Measurements from ENCODE around the gene TMEM239.
"Not testable (repeated sequence)": the region's sequence is repeated elsewhere in the genome, so short reads cannot be mapped to it uniquely, and the experiment has no call there.

TMEM239 gene

DNA sequence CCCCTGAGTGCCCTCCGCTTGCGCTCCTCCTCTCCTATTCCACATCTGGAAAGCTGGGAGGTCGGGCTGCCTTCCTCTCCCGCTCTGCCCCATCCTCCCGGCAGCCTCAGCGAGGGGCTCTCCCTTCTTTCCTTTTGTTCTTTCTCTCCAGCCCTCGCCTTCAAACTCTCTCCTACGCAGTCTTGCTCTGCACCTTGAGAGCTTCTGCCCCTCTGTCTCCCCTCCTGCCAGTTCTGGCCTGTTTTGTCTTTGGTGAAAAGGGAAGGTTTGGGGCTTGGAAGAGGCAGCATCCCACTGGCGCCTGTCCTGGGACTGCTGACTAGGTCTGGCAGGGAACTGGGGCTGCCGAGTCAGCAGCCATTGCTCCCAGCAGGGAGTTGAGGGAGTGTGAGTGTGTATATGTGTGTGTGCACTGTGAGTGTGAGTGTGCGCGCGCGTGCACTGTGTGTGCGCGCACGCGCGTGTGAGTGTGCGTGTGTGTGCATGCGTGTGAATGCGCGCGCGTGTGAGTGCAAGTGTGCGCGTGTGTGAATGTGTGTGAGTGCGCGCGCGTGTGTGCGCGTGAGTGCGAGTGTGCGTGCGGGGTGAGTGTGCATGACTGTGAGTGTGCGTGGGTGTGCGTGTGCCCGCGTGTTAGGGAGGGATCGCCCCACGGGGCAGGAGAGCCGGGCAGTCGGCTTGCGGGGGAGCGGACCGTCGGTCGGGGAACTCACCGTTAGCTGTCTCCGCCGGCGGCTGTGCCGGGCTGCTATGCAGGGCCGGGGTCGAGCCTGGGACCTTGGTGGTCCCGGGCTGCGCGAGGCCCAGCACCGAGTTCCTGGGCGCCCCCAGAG is 16.3 kb upstream of the TMEM239 start:
- DNase-seq (ENCODE audit: low read depth in 1 of 2, low spot score in 1 of 2) = no peak

DNA sequence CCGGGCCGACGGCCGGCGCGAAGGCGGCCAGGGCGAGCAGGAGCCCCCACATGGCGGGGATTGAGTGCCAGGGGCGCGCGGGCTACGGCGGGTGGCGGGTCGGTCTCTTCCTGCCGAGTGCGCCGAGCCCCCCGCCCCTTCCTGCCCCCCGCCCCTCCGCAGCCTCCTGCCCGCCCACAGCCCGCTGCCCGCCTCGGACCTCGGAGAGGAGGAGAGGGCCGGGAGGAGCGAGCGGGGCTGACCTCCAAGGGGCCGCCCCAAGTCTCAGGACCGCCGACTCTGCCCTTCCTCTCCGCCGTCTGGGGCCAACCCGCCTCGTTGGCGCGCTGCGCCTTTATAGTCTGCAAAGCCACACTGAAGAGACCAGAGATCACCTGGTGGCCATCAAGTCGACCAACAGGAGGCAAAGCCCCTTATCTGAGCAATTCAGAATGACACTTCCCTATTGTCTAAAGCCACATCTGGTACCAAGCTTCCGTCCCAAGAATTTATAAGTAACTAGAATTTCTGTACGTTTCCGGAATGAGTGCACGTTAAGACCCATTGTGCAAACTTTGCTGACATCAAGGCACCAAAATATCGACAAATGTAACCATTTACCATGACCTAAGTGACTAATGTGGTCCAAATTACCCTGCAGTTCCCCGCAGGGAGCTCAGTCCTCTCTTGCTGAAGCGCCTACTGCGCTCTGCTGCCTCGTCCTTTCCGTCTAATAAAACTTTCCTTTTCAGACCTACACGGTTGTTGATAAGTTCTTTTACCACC is 15.5 kb upstream of the TMEM239 start, which contains the start of gene CPXM1:
Gene CPXM1, minus strand, starts transcription at position 107 of the 765 bp plus-strand sequence. Its CDS starts 55 bp downstream, at position 52.
- no peak for DNase-seq (ENCODE audit: low read depth in 1 of 2, low spot score in 1 of 2)

DNA sequence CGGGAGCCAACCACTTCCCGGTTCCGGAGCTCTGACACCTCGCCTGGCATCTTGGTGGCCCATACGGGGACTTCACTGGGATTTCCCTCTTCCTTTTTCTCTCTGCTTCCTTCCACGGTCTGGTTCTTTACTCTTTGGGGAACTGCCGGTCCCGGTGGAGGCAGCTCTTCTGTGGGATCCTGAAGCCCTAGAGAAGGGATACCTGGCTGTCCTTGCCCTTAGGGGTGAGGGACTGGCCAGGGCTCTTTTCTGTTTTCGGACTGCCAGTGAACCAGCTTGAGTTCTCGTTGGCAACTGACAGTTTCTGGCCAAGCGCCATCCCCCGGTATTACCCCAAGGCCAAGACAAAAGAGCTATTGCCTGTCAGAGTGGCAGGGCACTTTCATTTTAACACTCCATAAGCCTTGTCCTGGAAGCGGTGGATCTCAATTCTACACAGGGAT is 14.9 kb upstream of the TMEM239 start:
- no peak for DNase-seq (ENCODE audit: low read depth in 1 of 2, low spot score in 1 of 2)

DNA sequence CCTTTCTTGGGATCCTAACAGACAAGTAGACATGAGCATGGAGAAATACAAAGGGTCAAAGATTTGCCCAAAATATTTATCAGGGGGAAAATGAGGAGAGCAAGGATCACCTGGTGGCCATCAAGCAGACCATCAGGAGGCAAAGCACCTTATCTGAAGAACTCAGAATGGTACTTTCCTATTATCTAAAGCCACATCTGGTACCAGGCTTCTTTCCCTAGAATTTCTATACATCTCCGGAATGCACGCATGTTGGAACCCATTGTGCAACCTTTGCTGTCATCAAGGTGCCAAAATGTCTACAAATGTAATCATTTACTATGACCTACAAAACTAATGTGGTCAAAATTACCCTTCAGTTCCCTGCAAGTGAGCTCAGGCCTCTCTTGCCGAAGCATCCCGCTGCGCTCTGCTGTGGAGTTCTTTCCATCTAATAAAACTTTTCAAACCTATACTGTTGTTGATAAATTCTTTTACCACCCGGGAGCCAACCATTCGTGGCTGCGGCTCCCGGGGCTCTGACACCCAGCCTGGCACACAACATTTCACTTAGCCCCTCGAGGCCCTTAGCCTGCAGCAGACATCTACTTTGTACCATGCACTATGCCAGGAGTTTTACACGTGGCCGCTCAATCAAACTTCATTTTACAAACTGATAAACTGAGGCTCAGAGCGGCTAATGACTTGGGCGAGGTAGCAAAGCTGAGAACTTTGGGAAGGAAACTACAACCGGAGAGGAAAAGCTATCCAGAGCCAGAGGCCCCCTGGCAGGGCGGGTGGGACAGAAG is 11.9 kb upstream of the TMEM239 start:
- DNase-seq (ENCODE audit: low read depth in 1 of 2, low spot score in 1 of 2) = no peak

DNA sequence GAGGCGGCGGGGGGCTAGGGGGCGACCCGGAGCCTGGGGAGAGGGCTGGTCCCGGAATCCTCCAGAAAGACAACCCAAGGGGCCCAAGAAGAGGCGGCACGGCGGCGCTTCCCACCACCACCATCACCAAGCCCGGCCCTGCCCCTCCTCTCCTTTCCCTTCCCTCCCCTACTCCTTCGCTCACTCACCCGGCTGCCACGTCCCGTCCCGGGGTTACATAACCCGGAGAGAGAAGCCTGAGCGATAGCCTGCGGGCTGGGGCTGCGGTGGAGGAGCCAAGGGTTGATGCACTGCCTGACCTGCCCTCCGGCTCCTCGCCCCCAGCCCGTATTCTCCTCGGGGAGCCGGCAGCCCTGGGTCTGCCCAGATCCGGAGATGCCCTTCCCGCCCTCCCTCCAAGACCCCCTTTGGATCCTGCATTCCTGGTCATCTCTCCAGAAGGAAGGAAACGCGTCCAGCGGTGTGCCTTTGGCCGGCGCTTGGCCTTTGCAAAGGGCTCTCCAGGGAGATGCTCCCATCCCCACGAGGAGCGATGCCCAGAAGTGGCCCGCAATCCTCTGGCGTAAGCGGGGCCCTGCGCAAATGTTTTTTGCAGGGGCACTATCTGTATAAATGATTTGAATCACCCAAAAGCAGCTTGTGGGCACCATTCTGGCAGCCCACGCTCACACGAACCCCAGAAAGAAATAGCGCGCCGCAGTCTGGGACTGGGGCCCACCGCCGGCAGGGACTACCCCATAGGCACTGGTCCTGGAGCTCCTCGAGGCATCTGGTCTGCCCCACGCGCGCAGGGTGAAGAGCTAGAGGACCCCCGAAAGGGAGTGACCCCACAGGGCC is 11.1 kb upstream of the TMEM239 start:
- DNase-seq (ENCODE audit: low read depth in 1 of 2, low spot score in 1 of 2) = no peak

DNA sequence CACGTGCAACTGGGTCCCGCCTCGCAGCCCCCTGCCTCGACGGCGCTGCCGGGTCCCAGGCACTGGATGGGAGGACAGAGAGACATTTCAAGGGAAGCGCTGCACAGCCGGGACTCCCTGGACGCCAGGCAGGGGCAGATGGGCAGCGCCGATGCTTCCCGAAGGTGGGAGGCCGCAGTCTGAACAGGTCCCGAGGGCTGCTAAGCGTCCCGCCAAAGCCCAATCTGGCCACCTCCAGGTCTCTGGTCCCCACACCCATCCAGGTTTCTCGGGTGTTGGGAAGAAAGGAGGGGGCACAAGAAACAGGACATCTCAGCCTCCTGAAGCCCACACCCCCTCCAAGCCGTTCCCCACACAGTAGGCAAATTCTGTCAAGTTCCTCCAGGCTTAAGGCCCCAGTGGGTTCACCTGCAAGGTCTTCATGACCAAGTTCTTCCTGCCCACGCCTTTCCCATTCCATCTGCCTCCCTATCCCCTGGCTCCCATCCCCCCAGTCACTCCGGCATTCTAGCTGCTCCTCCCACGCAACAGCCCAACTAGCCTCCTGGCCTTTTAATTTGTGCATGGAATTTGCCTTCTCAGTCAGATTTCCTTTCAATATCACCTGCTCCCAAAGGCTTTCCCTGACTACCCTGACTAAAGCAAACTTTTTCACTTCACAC is 10.3 kb upstream of the TMEM239 start:
- no peak for DNase-seq (ENCODE audit: low read depth in 1 of 2, low spot score in 1 of 2)

DNA sequence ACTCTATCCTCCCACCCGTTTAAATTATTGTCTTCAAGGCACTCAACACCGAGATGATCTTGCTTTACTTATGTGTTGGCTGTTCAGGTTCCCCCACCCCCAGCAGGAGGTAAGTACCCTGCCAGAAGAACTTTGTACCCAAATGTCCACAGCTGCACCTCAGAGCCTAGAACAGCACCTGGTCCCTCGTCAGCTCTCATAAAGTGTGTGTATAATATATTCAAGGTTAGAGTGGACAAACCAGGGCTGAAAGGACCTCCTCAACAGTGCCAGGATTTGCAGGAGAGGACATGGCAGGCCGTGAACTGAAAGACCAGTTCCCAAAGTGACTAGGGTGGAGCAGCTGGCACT is 9.8 kb upstream of the TMEM239 start:
- DNase-seq (ENCODE audit: low read depth in 1 of 2, low spot score in 1 of 2) = no peak

DNA sequence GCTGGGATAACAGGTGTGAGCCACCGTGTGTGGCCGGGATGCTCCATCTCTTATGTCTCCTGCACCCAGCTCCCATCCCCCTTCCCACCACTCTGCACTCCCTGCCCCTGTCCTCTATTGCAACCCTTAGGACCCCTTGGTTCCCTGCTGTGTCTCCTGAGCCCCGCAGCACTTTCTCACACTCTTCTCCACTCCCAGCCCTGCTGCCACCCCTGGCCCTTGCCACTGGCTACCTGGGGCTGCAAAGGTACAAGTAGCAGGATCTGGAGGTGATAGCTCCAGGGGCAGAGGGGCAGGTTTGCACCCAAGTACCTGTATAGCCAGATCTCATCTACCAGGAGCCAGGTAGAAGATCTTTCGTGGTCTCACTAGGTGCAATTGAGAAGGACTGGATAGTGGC is 9.1 kb upstream of the TMEM239 start:
- no peak for DNase-seq (ENCODE audit: low read depth in 1 of 2, low spot score in 1 of 2)

DNA sequence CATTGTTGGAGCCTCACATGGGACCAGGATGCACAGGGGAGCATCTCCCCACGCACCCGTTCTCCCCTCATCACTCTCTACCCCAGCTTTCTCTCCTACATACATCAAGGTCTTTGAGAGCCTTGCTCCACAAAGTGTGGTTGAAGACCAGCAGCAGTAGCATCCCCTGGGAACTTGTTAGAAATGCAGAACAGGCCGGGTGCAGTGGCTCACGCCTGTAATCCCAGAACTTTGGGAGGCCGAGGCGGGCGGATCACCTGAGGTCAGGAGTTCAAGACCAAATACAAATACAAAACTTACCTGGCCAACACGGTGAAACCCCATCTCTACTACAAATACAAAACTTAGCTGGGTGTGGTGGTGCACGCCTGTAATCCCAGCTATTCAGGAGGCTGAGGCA is 8.2 kb upstream of the TMEM239 start:
- DNase-seq (ENCODE audit: low read depth in 1 of 2, low spot score in 1 of 2) = not testable (repeated sequence)

DNA sequence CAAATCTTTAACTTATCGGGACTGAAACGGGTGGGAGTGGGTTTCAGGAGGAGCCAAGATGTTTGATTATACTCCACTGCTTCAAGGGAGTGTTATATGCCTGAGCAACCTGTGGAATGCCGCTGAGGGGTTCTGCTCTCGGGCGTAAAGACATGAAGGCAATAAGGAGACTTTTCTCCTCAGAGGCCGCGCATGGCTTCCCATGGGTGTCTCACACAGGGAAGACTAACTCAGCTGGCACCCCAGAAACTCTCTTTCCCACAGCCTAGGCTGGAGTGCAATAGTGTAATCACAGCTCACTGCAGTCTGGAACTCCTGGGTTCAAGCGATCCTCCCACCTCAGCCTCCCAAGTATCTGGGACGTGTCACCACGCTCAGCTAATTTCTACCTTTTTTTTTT is 6.5 kb upstream of the TMEM239 start:
- no peak for DNase-seq (ENCODE audit: low read depth in 1 of 2, low spot score in 1 of 2)

DNA sequence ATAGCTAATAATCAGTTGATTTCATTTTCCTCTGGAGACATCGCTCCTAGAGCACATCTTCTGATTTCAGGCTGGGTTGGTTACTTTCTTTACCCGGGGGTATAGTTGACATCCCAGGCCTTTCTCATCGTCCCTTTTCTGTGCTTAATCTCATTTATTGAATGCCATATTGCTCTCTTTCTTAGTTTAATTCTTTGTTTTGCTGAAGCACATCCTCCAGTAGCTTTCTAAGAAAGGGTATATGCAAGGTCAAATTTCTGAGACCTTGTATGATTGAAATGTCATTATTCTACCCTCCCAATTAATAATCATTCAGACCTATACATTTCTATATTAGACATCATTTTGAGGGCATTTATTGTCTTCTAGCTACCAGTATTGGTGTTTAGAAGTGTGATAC is 4.0 kb upstream of the TMEM239 start:
- no peak for DNase-seq (ENCODE audit: low read depth in 1 of 2, low spot score in 1 of 2)

DNA sequence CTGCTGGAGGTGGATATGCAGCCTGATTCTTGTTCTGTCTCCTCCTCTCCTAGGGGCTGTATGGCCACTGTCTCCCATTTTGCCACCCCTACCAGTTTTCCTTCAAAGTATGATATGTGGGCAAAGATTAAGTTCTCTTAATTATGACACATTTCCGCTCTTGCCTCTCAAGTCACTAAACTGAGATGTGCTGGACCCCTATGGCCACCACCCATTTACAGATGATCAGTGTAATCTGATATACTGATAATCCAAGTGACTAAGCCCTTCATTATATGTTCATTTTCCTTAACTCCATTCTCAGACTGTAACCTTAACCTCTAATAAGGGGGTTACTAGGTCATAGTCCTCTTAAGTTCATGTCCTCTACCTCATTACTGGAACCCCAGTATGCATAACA is 2.1 kb upstream of the TMEM239 start:
- no peak for DNase-seq (ENCODE audit: low read depth in 1 of 2, low spot score in 1 of 2)

DNA sequence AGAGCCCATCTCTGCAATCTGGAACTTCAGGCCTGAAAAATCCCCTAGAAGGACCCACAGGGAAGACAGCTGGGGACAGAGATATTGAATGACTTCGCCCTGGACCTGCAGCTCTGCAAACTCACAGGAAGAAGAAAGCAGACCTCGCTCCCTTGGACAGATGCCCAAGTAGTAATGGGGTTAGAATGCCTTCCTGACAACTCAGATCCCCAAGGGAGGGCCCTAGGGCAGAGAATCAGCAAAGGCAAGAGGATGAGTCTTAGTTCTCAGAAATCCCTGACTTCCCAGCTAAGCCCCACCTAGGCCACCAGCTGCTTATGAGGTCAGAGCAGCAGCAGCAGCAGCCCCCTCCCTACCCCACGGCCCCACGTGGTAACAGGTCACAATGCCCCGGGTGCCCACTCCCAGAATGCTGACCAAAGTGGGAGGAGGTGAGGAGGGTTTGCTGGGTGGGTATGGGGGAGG is 1.5 kb upstream of the TMEM239 start, which contains the start of gene C20orf141:
Gene C20orf141, plus strand, starts transcription at position 401 of the 465 bp plus-strand sequence. CDS start 198 bp downstream, outside the sequence.
- no peak for DNase-seq (ENCODE audit: low read depth in 1 of 2, low spot score in 1 of 2)

DNA sequence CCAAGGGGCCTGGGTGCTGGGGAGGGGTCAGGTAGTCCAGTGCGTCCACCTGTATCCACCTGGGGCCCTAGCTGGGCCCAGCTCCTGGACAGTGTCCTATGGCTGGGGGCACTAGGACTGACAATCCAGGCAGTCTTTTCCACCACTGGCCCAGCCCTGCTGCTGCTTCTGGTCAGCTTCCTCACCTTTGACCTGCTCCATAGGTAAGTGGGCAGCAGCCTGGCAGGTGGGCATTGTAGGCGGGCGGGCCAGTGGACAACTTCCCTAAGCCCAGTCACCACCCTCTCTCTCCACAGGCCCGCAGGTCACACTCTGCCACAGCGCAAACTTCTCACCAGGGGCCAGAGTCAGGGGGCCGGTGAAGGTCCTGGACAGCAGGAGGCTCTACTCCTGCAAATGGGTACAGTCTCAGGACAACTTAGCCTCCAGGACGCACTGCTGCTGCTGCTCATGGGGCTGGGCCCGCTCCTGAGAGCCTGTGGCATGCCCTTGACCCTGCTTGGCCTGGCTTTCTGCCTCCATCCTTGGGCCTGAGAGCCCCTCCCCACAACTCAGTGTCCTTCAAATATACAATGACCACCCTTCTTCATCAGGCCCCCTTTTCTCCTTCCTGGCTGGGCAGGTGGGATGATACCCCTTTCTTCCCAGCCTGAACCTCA is 793 bp upstream of the TMEM239 start:
- no peak for DNase-seq (ENCODE audit: low read depth in 1 of 2, low spot score in 1 of 2)

DNA sequence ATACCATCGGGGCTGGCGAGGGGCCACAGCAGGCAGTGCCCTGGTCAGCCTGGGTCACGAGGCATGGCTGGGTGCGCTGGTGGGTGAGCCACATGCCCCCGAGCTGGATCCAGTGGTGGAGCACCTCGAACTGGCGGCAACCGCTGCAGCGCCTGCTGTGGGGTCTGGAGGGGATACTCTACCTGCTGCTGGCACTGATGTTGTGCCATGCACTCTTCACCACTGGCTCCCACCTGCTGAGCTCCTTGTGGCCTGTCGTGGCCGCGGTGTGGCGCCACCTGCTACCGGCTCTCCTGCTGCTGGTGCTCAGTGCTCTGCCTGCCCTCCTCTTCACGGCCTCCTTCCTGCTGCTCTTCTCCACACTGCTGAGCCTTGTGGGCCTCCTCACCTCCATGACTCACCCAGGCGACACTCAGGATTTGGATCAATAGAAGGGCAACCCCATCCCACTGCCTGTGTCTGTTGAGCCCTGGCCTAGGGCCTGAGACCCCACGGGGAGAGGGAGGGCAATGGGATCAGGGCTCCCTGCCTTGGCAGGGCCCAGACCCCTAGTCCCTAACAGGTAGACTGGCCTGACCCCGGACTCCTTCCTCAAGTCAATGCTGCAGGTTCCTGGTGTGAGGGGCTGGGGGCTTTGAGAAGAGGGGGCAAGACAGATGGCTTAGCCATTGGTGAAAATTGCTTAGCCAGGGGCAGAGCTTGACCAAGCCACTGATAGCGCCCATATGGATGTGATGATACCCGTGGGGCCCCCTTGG is 598 bp downstream of the TMEM239 start:
- no peak for DNase-seq (ENCODE audit: low read depth in 1 of 2, low spot score in 1 of 2)

DNA sequence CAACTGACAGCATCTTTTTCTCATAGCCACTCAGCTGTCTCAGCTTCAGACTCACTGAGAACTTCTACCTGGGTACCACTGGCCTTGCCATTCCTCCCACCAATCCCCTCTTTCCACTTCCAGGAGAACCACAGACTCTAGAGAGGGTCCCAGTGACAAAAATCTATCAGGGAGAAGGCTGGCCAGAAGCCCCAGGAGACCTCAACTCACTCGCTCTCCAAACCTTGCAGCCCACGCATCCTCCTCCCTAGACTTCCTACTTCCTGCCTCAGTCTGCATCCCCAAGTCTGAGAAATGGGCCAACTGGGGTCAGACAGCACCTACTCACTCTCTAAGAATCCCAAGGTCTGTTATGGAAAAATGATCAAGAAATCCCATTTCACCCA is 1.2 kb downstream of the TMEM239 start:
- no peak for DNase-seq (ENCODE audit: low read depth in 1 of 2, low spot score in 1 of 2)

DNA sequence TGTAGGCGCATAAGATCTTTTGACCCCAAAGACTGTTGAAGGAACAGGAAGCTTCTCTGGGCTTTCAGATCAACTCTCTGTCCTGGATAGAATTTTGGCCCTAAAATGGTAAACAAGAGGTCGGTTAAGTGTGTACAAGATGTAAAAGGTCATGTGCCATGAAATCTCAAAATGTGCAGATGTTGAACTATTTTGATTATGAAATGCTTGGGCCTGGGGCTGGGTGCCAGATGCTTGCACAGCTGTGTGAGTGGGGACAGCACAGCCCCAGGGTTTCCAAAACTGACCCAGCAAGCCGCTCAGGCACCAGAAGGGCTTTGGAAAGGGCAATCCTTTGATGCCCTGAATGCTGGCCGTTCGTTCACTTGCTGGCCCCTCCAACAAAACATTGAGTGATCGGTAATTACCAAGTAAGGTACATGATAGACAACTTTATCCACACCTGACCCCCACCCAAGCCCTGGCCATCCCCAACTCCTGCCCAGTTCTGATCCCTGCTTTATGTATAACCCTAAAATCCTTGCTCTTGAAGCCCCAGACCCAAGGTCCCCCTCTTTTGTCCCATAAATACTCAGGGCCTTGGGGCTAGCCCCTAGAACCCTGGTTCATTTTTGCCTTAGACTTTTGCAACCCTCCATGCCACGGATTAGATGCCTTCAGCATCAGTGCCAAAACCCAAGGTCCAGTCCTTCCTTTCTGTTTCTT is 1.9 kb downstream of the TMEM239 start:
- DNase-seq (ENCODE audit: low read depth in 1 of 2, low spot score in 1 of 2) = no peak

Data from activated T-helper 1 cell treated with anti-CD3 and anti-CD28 coated beads, Interleukin-2, amount 50 U/mL, for 16 hours (primary cell).